Ishikawa (cell line): ENCODE results near the gene TNKS1BP1.

Experiments used
- CEBPB ChIP-seq: IDR thresholded peaks from 2 replicates; pipeline ENCODE4 v1.6.1; 2012
- CREB1 ChIP-seq: IDR thresholded peaks from 2 replicates; pipeline ENCODE4 v1.6.1; 2012; ENCODE audit warnings: low read depth
- EGR1 ChIP-seq: IDR thresholded peaks from 2 replicates; pipeline ENCODE4 v1.6.1; 2012
- EP300 ChIP-seq: IDR thresholded peaks from 2 replicates; pipeline ENCODE4 v1.6.1; 2012; ENCODE audit warnings: borderline replicate concordance
- FOXM1 ChIP-seq: IDR thresholded peaks from 2 replicates; pipeline ENCODE4 v1.6.1; 2012; ENCODE audit warnings: low read depth, borderline replicate concordance
- MAX ChIP-seq: IDR thresholded peaks from 2 replicates; pipeline ENCODE4 v1.6.1; 2012
- NFIC ChIP-seq: IDR thresholded peaks from 2 replicates; pipeline ENCODE4 v1.6.1; 2012
- RAD21 ChIP-seq: IDR thresholded peaks from 2 replicates; pipeline ENCODE4 v1.6.1; 2012; ENCODE audit warnings: low read depth
- REST ChIP-seq: IDR thresholded peaks from 2 replicates; pipeline ENCODE4 v1.6.1; 2012; ENCODE audit warnings: low read depth, mild to moderate bottlenecking
- TAF1 ChIP-seq: IDR thresholded peaks from 2 replicates; pipeline ENCODE4 v1.6.1; 2012; ENCODE audit warnings: low read depth, mild to moderate bottlenecking
- TCF12 ChIP-seq: IDR thresholded peaks from 2 replicates; pipeline ENCODE4 v1.6.1; 2012; ENCODE audit warnings: low read depth
- TEAD4 ChIP-seq: IDR thresholded peaks from 2 replicates; pipeline ENCODE4 v1.6.1; 2012
- USF1 ChIP-seq: IDR thresholded peaks from 2 replicates; pipeline ENCODE4 v1.6.1; 2012
- YY1 ChIP-seq: IDR thresholded peaks from 2 replicates; pipeline ENCODE4 v1.6.1; 2012; ENCODE audit warnings: low read depth
- ZBTB7A ChIP-seq: IDR thresholded peaks from 2 replicates; pipeline ENCODE4 v1.6.1; 2012; ENCODE audit warnings: low read depth

TNKS1BP1 gene

GRCh38 chr11:57262157-57262556, 62.6 kb downstream of the TNKS1BP1 start:
- TF ChIP-seq YY1 (no peak), USF1 (no peak), EP300 (no peak), EGR1 (no peak), CEBPB (no peak), MAX (no peak), NFIC (no peak), TAF1 (no peak), ZBTB7A (no peak)

GRCh38 chr11:57260937-57261783, 63.6 kb downstream of the TNKS1BP1 start:
- TF ChIP-seq TCF12, result no peak
- TF ChIP-seq FOXM1, result no peak
- no peak for TF ChIP-seq NFIC
- TF ChIP-seq REST, result no peak
- no peak for TF ChIP-seq EP300
- no peak for TF ChIP-seq TAF1
- no peak for TF ChIP-seq YY1
- no peak for TF ChIP-seq ZBTB7A
- no peak for TF ChIP-seq CEBPB
- TF ChIP-seq RAD21, result no peak
- no peak for TF ChIP-seq CREB1
- no peak for TF ChIP-seq USF1

- TF ChIP-seq FOXM1, result no peak
- no peak for TF ChIP-seq NFIC
- TF ChIP-seq TEAD4, result no peak
- TF ChIP-seq USF1, result no peak
- no peak for TF ChIP-seq RAD21
Measured at GRCh38 chr11:57256119-57256518, 68.6 kb downstream of the TNKS1BP1 start.

- TF ChIP-seq TAF1 (no peak), USF1 (no peak), EGR1 (no peak), REST (no peak), RAD21 (no peak), FOXM1 (no peak), NFIC (no peak), MAX (no peak), TCF12 (no peak)
Measured at GRCh38 chr11:57255618-57256017, 69.1 kb downstream of the TNKS1BP1 start.

- TF ChIP-seq NFIC (no peak), FOXM1 (no peak), TEAD4 (no peak), EP300 (no peak), EGR1 (no peak), CEBPB (no peak), USF1 (no peak), RAD21 (no peak), REST (no peak), YY1 (no peak), ZBTB7A (no peak), MAX (no peak), CREB1 (no peak), TAF1 (no peak), TCF12 (no peak)
Measured at GRCh38 chr11:57254631-57255030, 70.1 kb downstream of the TNKS1BP1 start.
